HG03432 (cell line): ENCODE measurements around the gene RADX.
"Not testable (repeated sequence)": the region's sequence is repeated elsewhere in the genome, so short reads cannot be mapped to it uniquely, and the experiment has no call there.

Experiments used
- ATAC-seq: cut with Tn5 transposase; IDR thresholded peaks from one replicate; pipeline ENCODE4 v1.9.1; 2021; ENCODE audit warnings: mild to moderate bottlenecking, moderate library complexity; ENCODE audit not compliant: unreplicated experiment

Gene RADX, protein sequence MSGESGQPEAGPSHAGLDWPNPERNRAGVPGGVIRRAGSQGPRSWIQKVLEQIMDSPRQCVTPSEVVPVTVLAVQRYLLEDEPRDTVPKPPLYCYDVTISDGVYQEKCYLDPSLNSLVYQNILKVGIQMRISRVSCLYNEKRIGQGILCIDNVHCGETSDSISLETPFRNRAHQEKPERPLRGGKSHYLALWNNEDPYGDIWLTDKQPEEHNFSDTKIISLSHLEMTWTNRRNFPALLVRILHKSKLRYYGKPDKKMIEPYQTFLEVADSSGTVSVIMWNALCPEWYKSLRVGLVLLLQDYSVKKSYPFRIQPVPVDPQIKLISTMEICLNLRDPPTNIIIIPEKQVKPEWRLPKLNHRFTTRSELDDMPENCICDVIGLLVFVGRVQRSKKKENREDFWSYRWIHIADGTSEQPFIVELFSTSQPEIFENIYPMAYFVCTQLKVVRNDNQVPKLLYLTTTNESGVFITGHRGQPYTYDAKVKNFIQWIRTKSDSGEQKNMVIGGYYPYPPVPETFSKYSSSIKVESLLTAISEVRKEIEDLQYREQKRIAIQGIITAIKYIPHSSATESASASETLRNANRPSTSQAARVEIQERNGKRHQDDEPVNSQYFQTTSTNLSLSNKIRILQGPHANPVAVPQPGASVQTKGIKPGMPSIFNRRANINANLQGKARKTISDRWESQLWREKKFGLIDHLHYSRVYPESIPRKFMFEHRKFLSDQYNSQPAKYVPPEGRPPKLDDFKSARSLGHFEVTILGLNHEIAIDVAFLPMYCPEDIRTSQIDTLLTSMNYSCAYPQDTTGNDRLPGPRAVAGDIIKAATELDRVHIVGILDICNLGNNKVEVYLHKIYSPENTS

DNA sequence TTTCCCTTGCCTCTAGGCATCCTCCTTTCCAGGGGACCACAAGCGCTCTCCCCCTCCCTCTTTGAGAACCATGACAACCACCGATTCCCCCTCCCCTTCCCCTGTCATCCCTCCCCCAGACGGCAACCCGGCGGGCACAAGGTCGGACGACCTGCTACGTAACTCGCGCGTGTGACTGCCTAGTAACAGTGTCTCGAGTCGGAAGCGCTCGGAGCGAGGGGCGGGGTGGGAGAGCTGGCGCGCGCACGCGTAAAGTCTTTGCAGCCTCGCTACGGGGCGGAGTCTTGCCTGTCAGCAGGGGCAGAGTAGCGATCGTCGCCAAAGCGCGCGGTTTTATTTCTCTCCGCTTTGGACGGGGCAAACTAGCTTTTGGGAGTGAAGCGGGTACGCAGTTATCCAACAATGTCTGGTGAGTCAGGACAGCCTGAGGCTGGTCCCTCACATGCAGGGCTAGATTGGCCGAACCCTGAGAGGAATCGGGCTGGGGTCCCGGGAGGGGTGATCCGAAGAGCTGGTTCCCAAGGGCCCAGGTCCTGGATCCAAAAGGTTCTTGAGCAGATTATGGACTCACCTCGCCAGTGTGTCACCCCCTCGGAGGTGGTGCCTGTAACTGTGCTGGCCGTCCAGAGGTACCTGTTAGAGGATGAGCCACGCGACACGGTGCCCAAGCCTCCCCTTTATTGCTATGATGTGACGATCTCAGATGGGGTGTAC, at the start of gene RADX:
Gene RADX, plus strand, starts transcription at position 300 of the 714 bp plus-strand sequence. Its CDS starts 103 bp downstream, at position 403.
- peak; percentile 99 for ATAC-seq

DNA sequence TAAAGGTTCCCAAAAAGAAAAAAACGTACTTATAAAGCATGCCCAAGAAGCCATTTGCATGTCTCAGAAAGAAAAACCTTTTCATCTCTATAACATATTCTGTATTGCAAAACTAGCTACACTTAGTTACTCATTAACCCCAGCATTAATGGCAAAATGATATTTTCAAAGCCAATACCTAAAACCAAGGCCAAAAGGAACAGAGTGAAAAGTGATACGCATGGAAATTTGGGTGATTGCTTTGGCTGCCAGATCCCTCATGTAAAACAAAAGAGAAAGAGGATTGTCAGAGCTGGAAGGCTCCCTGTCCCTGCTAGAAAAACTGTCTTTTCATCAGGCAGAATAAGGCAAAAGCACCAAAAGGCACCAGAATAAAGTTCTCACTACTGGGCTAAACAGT, 46.8 kb upstream of the RADX start:
- ATAC-seq = no peak

DNA sequence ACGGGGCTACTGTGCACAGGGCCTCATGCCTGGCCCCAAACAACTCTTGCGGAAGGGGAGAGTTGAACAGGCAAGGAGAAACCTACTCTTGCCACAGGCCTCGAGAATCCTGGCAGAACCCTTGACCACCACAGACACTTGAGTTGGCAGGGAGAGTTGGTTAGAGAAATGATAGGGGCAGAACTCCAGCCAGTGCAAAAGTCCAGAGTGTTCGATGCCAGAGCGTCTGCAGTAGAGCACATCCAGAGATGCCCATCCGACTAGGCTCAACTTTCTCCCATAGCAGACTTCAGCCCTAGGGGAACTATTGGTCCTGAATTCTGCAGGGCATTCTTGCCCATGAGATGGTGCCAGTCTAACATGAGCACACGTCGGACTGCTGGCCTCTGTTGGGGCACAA, 45.4 kb upstream of the RADX start:
- no peak for ATAC-seq

DNA sequence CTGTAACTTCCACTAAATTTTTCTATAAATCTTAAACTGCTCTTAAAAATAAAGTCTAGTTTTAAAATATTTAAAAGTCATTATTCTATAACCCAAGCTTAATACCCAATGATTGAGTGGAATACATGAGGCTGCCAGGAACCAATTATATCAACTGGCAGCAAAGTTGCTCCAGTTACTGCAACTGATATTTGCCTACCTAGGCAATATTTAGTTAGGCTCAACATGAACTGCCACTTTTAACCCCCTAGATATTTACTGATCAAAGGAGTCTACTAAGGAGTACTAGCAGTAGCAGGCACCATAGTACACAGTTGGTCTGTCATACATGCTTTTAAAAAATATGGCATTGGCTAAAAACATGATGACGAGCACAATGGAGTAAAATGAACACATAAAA, 29.9 kb upstream of the RADX start:
- ATAC-seq = no peak

DNA sequence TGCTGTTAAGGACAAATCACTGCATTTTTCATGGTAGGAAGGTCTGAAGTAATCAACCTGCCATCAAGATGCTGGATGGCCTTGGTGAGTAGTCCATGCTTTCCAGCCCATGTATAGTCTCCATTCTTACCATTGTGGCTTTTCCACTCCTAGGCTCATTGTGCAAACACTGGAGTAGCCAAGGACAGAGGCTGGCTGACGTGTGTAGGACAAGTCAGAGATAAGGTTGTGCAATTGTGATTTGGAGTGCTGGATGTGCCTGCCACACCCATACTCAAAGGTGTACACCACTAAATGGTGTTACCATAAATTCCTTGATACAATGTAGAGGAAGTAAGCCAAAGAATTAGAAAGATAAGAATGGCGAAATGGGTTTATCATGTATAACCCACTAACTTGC, 26.3 kb upstream of the RADX start:
- no peak for ATAC-seq

DNA sequence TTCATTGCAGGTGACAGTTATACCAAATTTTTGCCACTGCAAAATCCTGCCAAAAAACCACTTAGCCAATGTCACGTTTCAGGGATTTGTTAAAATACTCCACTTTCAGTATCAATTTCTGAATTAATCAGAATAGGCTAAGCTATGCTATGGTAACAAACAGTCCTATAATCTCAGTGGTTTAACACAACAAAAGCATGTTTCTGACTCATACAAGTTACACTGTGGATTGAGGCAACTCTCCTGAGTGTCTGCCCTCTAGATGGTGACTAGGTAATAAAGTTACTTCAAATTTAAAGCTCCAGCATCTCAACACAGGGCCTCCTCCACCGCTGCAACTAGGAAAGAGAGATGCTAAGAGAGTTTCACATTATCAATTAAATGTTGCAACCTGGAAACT, 23.0 kb upstream of the RADX start:
- peak; percentile 43 for ATAC-seq

DNA sequence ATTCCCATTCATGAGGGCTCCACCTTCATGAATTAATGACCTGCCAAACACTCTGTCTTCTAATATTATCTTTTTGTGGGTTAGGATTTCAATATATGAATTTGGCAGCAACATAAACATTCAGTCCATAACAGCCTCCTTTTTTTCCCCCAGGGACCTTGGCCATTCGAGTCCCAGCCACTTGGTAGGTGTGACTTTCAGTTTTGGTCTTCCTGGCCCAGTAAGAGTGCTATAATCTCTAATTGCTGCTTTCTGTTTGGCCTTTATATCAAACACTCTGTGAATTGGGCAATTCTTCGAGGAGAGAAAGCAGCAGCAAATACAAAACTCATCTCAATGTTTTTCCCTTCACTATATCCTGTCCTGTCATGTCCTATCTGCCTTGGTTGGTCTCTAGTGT, 12.4 kb upstream of the RADX start:
- ATAC-seq = no peak

DNA sequence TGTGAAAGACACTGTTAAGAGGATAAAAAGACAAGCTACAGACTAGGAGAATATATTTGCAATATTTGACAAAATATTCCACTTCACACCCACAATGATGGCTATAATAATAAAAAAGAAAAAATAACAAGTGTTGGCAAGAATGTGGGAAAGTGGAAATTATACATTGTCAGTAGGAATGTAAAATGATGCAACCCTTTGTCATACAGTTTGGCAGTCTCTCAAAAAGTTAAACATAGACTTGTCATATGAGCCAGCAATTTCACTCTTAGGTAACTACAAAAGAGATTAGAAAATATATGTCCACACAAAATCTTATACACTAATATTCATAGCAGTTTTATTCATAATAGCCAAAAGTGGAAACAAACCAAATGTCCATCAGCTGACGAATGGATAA, 5.2 kb upstream of the RADX start:
- no peak for ATAC-seq

DNA sequence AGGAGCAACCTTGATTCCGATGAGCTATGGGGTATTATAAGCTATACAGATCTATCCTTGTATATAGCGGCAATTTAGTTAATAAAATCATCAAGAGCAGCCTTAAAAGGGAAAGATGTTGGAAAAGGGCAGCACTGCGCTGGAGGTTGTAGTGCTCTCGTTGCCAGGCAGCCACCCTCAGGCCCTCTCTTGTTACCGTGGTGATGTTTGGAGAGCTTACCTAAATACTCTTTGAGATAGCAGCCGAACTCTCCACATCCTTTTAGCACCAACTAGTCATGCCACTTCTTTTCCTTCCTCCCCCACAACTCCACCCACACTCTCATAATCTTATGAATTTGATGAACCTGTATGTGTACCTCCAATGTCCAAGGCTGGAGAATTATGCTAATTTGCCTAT, 3.8 kb upstream of the RADX start:
- no peak for ATAC-seq

DNA sequence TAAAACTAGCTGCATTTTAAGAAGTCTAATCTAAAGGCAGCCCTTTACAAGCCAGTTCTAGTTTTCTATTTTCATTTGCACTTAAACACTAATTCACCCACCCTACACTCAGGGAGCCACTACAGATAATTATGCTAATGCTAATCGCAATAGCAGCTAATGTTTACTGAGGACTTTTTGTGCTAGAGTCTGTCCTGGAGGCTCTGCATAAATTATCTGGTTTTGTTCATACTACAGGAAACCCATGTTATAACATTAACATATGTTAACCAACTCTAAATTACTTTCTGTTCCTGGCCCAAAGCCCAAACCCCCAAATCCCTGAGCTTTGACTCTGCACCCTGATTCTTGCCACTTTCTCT, 480 bp upstream of the RADX start:
- peak; percentile 14 for ATAC-seq

DNA sequence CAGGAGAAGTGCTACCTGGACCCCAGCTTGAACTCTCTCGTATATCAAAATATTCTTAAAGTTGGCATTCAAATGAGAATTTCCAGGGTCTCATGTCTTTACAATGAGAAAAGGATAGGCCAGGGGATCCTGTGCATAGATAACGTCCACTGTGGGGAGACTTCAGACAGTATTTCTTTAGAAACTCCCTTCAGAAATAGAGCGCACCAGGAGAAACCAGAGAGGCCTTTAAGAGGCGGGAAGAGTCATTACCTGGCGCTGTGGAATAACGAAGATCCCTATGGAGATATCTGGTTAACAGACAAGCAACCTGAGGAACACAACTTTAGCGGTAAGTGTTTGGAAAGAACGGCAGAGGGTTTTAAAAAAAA, 600 bp downstream of the RADX start:
- peak; percentile 24 for ATAC-seq

DNA sequence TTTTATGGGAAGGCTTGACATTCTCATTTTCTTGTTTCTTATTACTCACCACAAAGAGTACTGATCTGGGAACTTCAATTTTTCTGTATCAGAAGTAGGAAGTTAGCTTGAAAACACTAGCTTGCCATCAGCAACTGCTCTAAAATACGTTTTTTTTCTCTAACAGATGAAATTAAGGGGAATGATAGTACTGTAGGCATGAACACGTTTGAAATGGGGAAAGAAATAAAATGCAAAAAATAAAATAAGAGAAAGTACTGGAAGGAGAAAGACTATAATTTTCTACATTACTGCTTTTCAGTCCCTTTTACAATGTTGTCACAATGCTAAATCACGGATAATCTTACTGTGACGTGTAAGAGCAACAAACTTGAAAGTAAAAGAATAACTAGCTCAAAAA, 1.5 kb downstream of the RADX start:
- ATAC-seq = no peak

DNA sequence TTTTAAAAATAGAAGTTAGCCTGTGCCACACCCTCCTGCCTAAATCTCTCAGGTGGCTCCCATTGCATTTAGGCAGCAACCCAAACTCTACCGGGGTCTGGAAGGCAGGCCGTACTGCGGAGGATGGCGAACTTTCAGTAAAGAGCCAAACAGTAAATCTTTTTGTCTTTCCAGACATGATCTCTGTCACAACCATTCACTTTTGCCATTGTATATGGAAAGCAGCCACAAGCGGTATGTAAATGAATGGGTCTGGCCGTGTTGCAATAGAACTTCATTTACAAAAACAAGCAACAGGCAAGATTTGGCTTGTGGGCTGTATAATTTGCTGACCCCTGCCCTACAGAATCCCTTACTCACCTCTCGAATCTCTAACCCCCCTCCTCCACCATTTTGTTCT, 3.3 kb downstream of the RADX start:
- ATAC-seq = no peak

DNA sequence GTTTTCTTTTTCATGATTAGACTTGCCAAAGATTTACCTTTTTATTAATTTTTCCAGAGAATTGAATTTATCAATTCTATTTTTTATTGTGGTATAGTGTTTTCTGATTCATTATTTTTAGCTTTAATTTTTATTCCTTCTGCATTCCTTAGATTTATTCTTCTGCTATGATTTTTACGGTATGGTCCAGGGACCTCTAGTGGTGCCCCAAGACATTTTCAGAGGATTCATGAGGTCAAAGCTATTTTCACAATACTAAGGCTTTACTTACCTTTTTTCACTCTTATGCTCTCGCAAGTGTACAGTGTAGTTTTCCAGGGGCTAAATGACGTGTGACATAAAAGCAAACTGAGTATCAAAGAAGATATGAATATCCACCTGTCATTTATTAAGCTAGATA, 8.0 kb downstream of the RADX start:
- ATAC-seq = peak; percentile 66

DNA sequence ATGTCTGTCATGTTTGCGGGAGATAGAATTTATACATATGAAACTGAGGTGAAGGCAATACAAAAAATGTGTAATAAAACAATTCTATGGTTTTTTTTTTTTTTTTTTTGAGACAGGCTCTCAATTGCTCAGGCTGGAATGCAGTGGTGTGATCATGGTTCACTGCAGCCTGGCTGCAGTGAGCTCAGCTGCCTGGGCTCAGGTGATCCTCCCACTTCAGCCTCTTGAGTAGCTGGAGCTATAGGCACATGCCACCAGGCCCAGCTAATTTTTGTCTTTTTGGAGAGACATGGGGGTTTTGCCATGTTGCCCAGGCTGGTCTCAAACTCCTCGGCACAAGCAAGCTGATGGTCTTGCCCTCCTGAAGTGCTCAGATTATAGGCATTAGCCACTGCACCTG, 10.1 kb downstream of the RADX start:
- no peak for ATAC-seq

DNA sequence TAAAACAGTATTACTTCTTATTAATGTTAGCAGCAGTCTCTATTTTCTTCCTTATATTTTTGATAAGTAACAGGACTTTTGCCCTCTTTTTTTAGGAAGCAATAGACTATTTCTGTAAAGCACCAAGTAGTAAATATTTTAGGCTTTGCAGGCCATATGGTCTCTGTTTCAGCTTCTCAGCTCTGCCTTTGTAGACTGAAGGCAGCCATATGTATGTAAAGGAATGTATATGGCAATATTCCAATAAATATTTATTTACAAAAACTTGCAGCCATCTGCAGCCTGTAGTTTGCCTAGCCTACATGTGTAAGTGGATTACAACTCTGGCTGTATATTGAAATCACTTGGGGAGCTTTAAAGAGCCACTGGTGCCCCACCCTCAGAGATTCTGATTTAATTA, 15.0 kb downstream of the RADX start:
- ATAC-seq = no peak

DNA sequence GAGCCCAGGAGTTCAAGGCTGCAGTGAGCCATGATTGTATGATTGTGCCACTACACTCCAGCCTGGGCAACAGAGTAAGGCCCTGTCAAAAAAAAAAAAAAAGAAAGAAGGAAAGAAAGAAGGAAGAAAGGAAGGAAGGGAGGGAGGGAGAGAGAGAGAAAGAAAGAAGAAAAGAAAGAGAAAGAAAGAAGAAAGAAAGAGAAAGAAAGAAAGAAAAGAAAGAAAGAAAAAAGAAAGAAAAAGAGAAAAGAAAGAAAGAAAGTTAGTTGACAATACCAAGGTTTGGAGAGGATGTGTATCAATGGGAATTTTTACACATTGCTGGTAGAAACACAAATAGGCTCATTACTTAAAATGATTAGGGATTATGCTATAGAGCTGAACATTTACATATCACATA, 19.8 kb downstream of the RADX start:
- ATAC-seq = no peak

DNA sequence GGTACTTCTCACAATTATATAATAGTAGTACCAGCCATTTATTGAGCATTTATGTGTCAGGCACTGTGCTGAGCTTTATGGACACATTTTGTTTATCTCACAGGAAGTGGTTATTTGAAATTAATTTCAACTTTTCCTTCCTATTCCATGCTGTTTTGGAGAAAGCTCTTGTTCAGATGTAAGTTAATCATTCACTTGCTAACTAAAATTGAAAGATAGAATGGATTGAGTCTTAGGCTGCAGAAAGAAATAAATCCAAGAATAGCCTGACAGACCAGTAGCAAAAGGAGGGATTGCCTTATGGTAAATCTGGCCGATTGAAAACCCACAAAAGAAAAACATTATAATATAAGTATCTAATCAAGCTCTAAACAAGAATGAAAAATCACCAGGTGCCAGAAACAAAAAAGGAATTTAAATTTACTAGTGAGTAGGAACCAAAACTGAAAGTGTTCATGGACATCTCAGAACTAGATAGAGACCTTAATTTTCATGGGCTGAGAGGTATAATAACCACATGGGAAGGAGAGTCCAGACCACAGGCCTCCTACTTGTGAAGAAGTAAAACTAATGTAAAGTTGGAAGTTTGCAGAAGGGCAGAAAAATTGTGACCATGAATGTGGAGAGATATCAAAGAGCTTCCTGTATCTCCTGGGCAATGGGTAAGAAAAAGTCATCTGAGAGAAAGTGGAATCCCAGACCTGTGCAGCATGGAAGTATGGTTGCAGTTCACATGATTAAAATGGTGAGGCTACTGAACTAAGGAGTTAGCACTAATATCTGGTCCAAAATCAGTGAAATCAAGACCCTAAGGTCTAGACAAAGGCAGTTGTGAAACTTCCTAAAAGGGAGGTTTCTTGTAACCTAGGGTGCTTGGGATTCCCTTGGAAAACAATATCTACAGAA, 38.0 kb downstream of the RADX start:
- ATAC-seq = peak; percentile 99

DNA sequence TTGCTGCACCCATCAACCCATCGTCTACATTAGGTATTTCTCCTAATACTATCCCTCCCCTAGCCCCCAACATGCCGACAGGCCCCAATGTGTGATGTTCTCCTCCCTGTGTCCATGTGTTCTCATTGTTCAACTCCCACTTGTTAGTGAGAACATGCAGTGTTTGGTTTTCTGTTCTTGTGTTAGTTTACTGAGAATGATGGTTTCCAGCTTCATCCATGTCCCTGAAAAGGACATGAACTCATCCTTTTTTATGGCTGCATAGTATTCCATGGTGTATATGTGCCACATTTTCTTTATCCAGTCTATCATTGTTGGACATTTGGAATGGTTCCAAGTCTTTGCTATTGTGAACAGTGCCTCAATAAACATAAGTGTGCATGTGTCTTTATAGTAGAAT, 41.8 kb downstream of the RADX start:
- ATAC-seq = not testable (repeated sequence)

DNA sequence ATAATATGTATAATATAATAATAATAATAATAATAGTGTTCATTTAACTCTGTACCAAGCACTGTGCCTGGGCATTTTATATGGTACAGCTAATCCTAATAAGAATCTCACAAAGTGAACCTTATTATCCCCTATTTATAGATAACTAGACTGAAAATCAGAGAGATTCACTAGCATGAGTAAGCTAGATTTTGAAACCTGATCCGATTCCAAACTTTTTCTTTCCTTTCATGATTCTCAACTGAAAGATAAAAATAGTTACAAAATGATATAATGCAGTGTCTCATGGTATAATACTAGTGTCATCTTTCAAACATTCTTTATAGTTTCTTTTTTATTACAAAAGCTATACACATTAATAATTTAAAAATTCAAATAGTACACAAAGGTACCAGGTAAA, 58.9 kb downstream of the RADX start:
- ATAC-seq = no peak

DNA sequence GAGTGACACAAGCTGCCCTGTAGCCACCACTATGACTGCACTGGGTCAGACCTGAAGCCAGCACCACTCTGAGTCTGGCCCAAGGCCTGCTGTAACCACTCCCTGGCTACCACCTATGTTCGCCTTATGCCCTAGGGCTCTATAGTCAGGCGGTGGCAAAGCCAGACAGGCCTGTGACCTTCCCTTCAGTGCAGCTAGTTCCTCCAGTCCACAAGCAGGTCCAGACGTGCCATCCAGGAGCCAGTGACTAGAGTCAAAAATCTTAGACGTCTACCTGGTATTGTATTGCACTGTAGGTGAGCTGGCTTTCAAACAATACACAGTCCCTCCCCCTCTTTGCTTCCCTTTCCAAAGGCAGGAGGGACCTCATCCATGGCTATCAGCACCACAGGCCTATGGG, 60.7 kb downstream of the RADX start:
- ATAC-seq = no peak
